HepG2 (cell line): ENCODE results near the gene DNAL4. TPM values are rescaled to one million over a fixed set of nuclear protein-coding genes. Genes with fewer than 3 reads are reported as not detected.

Experiments
- ATAC-seq: fragments of 200-7000 bp; cut with Tn5 transposase; 3 replicates; pipeline ENCODE4 v1.9.1; 2020; ENCODE audit warnings: mild to moderate bottlenecking, moderate library complexity
- BruUV-seq: library from RNA; stranded (reverse); fragments of 400-500 nt; replicated peaks from 2 replicates; lab custom pipeline; 2021; lab: Mats Ljungman, UMichigan
- CTCF ChIA-PET: fragments of 300-600 bp; formaldehyde crosslinking; extraction: SDS; loops from one replicate; lab custom pipeline; 2021; ENCODE audit warnings: low total read pairs, inconsistent platforms, low intra/inter-chr PET ratio; lab: Yijun Ruan, JAX
- POLR2A ChIA-PET: fragments of 350-600 bp; sonication (Branson Sonifier 250); formaldehyde crosslinking; loops from one replicate; lab custom pipeline; 2020; ENCODE audit warnings: antibody characterized with exemption, inconsistent platforms; lab: Yijun Ruan, JAX
- DNase-seq: peaks from one replicate; pipeline ENCODE4 v3.0.0-alpha.2; 2015; ENCODE audit warnings: low spot score
- FAIRE-seq: peaks from 3 replicates; lab custom pipeline; 2011; peaks lifted over from hg19 to GRCh38; lab: Jason Lieb, UNC
- H2AFZ ChIP-seq: one replicate; pipeline ENCODE4 v1.6.1; 2011; ENCODE audit warnings: low read length, inconsistent platforms
- H3K27ac ChIP-seq: fragments of 300-600 bp; 3 replicates; pipeline ENCODE4 v1.8.0; 2011; ENCODE audit warnings: mixed run types, mild to moderate bottlenecking, mixed read lengths, low read length, inconsistent platforms; ENCODE audit not compliant: insufficient read depth; ENCODE audit errors: extremely low read length
- H3K27me3 ChIP-seq, 2 experiments: fragments of 200-600 bp in 1 of 2; 2 replicates in 1 of 2; 3 replicates in 1 of 2; pipeline versions ENCODE4 v1.6.0 to v1.8.0; 2011; ENCODE audit warnings: low read length in 2 of 2, mild to moderate bottlenecking in 2 of 2, moderate library complexity in 2 of 2, inconsistent platforms in 1 of 2; ENCODE audit not compliant: insufficient read depth in 2 of 2, control insufficient read depth in 1 of 2
- H3K36me3 ChIP-seq, 2 experiments: fragments of 200-600 bp in 1 of 2; replicated peaks in 1 of 2; 2 replicates in 1 of 2; 3 replicates in 1 of 2; pipeline versions ENCODE4 v1.5.1 to v1.8.0; 2011; ENCODE audit warnings: low read length in 2 of 2, inconsistent platforms in 1 of 2; ENCODE audit not compliant: insufficient read depth in 2 of 2, control insufficient read depth in 1 of 2
- H3K4me1 ChIP-seq: 2 replicates; pipeline ENCODE4 v1.5.1; 2012; ENCODE audit warnings: low read length, inconsistent platforms; ENCODE audit not compliant: insufficient read depth
- H3K4me2 ChIP-seq: 2 replicates; pipeline ENCODE4 v1.6.0; 2011; ENCODE audit warnings: low read depth, low read length, inconsistent platforms
- H3K4me3 ChIP-seq, 3 experiments: fragments of 200-600 bp in 1 of 3; sonication (generic), shearing (Covaris generic) in 1 of 3; replicated peaks in 1 of 3; 2 replicates each; pipeline ENCODE4 v1.5.1; 2011 to 2016; ENCODE audit warnings: low read length in 3 of 3, inconsistent platforms in 2 of 3, low read depth in 2 of 3, mild to moderate bottlenecking in 2 of 3, control low read depth in 1 of 3, mixed read lengths in 1 of 3; ENCODE audit not compliant: insufficient read depth in 1 of 3
- H3K79me2 ChIP-seq: one replicate; pipeline ENCODE4 v1.6.1; 2011; ENCODE audit warnings: low read length, inconsistent platforms; ENCODE audit not compliant: insufficient read depth
- H3K9ac ChIP-seq: 2 replicates; pipeline ENCODE4 v1.6.0; 2011; ENCODE audit warnings: mild to moderate bottlenecking, low read depth, low read length, inconsistent platforms; ENCODE audit not compliant: insufficient read depth
- H3K9me3 ChIP-seq: 2 replicates; pipeline ENCODE4 v1.5.1; 2012; ENCODE audit warnings: mild to moderate bottlenecking, low read length
- H4K20me1 ChIP-seq: 2 replicates; pipeline ENCODE4 v1.6.0; 2011; ENCODE audit warnings: inconsistent platforms, mild to moderate bottlenecking, low read length, moderate library complexity; ENCODE audit not compliant: insufficient read depth
- HNRNPLL ChIP-seq: fragments of 200-400 bp; formaldehyde crosslinking; IDR thresholded peaks from 2 replicates; pipeline ENCODE4 v1.6.1; 2017; ENCODE audit warnings: mild to moderate bottlenecking, low read depth, low read length; ENCODE audit not compliant: poor library complexity, severe bottlenecking
- IRX3 ChIP-seq: sonication (generic); formaldehyde crosslinking; IDR thresholded peaks from 2 replicates; pipeline ENCODE4 v1.8.1; 2023; ENCODE audit warnings: mild to moderate bottlenecking, low read depth, missing genetic modification reagents, borderline replicate concordance
- KLF12 ChIP-seq: sonication (generic); formaldehyde crosslinking; IDR thresholded peaks from 2 replicates; pipeline ENCODE4 v1.4.0; 2020; ENCODE audit warnings: missing genetic modification reagents, borderline replicate concordance
- MEIS2 ChIP-seq: sonication (generic); formaldehyde crosslinking; IDR thresholded peaks from 2 replicates; pipeline ENCODE4 v1.9.0; 2021; ENCODE audit warnings: mild to moderate bottlenecking, missing genetic modification reagents
- ZNF34 ChIP-seq: sonication (generic); formaldehyde crosslinking; IDR thresholded peaks from 2 replicates; pipeline ENCODE4 v1.4.0; 2020; ENCODE audit warnings: mild to moderate bottlenecking, missing genetic modification reagents, borderline replicate concordance
- ZNF841 ChIP-seq: sonication (generic); formaldehyde crosslinking; IDR thresholded peaks from 2 replicates; pipeline ENCODE4 v1.8.1; 2023; ENCODE audit warnings: missing genetic modification reagents, borderline replicate concordance
- WGBS: methylation state at CpG from one replicate; pipeline ENCODE4 v1.1.6; 2017; ENCODE audit warnings: low lambda C conversion rate; 5-methylcytosine and 5-hydroxymethylcytosine counted together
- in situ Hi-C: cut with HindIII; loops from 2 replicates; pipeline ENCODE4 v1.10.0; 2017; ENCODE audit warnings: low pct_unique_long_range_greater_than_20kb; ENCODE audit not compliant: extremely low pct_ligation_motif_present
- intact Hi-C: fragments of 100-400 bp; cut with micrococcal nuclease; formaldehyde crosslinking; loops from one replicate; pipeline ENCODE4 v1.10.0; 2022; ENCODE audit not compliant: unreplicated experiment
- polyA plus RNA-seq, 8 experiments: library from polyadenylated mRNA; depleted of rRNA in 3 of 8; stranded (reverse) in 7 of 8; unstranded in 1 of 8; fragments of >200 nt; fragmentation: Illumina TruSeq in 4 of 8; extraction: Trizol in 4 of 8; gene quantifications; 2 replicates each; pipeline versions ENCODE4 v1.2.1 to v1.2.3, GENCODE V29; 2011 to 2016; ENCODE audit warnings: low read depth in 4 of 8, missing spikeins in 1 of 8, mixed read lengths in 1 of 8; ENCODE audit not compliant: insufficient read depth in 1 of 8
- total RNA-seq, 5 experiments: library from RNA; depleted of rRNA; stranded (reverse); fragments of >200 nt; fragmentation: Illumina TruSeq; extraction: Trizol; gene quantifications; 2 replicates each; pipeline ENCODE4 v1.2.3, GENCODE V29; 2016; ENCODE audit warnings: low read depth in 1 of 5
- TF ChIP-seq, protein P1 (sequence below): sonication (generic); formaldehyde crosslinking; IDR thresholded peaks from 2 replicates; pipeline ENCODE4 v1.8.0; 2022; ENCODE audit warnings: mild to moderate bottlenecking, missing genetic modification reagents, borderline replicate concordance
- TF ChIP-seq, protein P2 (sequence below): sonication (generic); formaldehyde crosslinking; IDR thresholded peaks from 2 replicates; pipeline ENCODE4 v1.4.0; 2020; ENCODE audit warnings: missing genetic modification reagents, mild to moderate bottlenecking, borderline replicate concordance
- TF ChIP-seq, protein P3 (sequence below): sonication (generic); formaldehyde crosslinking; IDR thresholded peaks from 2 replicates; pipeline ENCODE4 v1.4.0; 2020; ENCODE audit warnings: missing genetic modification reagents, borderline replicate concordance
- TF ChIP-seq, protein P4 (sequence below): sonication (generic); formaldehyde crosslinking; IDR thresholded peaks from 2 replicates; pipeline ENCODE4 v1.5.0; 2020; ENCODE audit warnings: mild to moderate bottlenecking, missing genetic modification reagents, borderline replicate concordance
- TF ChIP-seq, protein P5 (sequence below): IDR thresholded peaks from 2 replicates; pipeline ENCODE4 v1.6.1; 2012; ENCODE audit warnings: low read length, improper control_type of control experiment

The DNAL4 gene
- total and polyA plus RNA-seq, 2 of the 13 experiments (the other 11 are each of a cell fraction or from before 2014, with no cell fraction given) = 8.0 to 10.7 TPM

DNA sequence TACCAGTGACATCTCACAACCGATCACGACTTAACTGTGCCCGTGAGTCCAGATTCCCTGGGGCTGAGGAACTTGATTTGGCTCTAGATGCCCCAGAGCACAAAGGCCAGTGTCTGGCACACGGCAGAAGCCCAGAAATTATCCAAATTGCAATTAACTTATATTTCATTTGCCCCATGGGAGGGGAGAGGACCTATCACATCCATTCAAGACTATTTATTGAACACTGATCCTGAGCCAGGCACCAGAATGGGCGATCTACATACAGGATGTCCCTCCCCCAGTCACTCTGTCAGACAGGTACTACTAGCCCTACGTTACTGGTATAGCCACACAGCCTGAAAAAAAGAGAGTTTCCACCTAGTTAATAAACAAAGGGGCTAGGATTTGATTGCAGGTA is 5.1 kb downstream of the DNAL4 start (continued):
- TF ChIP-seq, protein P1, sequence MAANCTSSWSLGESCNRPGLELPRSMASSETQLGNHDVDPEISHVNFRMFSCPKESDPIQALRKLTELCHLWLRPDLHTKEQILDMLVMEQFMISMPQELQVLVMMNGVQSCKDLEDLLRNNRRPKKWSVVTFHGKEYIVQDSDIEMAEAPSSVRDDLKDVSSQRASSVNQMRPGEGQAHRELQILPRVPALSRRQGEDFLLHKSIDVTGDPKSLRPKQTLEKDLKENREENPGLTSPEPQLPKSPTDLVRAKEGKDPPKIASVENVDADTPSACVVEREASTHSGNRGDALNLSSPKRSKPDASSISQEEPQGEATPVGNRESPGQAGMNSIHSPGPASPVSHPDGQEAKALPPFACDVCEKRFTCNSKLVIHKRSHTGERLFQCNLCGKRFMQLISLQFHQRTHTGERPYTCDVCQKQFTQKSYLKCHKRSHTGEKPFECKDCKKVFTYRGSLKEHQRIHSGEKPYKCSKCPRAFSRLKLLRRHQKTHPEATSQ (CRISPR knock-in tag) = no peak
- TF ChIP-seq ZNF34 (CRISPR knock-in tag) = no peak
- TF ChIP-seq, protein P2, sequence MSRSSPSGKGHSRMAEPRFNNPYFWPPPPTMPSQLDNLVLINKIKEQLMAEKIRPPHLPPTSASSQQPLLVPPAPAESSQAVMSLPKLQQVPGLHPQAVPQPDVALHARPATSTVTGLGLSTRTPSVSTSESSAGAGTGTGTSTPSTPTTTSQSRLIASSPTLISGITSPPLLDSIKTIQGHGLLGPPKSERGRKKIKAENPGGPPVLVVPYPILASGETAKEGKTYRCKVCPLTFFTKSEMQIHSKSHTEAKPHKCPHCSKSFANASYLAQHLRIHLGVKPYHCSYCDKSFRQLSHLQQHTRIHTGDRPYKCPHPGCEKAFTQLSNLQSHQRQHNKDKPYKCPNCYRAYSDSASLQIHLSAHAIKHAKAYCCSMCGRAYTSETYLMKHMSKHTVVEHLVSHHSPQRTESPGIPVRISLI (CRISPR knock-in tag) = no peak
- TF ChIP-seq, protein P3, sequence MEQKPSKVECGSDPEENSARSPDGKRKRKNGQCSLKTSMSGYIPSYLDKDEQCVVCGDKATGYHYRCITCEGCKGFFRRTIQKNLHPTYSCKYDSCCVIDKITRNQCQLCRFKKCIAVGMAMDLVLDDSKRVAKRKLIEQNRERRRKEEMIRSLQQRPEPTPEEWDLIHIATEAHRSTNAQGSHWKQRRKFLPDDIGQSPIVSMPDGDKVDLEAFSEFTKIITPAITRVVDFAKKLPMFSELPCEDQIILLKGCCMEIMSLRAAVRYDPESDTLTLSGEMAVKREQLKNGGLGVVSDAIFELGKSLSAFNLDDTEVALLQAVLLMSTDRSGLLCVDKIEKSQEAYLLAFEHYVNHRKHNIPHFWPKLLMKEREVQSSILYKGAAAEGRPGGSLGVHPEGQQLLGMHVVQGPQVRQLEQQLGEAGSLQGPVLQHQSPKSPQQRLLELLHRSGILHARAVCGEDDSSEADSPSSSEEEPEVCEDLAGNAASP = no peak

DNA sequence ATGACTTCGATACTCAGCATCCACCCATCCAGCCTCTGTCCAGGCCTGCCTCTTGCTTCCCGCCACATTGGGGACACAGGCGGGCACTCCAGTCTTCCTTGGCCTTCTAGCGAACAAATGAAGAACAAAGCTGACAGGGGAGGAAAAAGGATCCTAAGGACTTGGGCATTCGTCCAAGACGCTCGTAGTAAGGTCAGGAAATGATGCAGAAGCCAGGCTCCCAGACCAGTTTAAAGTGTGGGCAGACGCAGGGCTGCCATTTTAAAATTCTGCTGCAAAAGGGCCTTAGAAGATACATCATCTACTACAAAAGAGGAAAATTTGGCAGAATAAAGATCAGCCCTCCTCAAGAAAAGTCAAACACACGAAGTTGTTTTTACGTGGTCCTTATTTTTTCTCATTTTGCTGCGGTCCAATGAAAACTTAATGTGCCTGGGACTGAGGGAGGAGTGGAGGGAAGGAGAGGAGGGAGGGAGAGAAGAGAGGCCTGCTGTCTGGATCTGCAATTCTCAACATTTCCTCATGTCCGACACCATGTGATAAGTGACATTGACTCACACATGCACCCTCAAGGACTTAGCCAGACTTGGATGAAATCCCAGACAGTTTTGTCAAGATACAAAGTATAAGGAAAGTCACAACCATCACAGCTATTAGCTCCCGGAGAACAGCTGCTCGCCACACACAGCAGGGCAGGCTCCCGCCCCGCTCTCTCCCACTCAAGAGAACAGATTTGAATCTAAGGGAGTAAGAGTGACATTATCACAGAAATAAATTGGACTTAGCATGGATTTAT is 5.7 kb downstream of the DNAL4 start:
- Histone ChIP-seq H3K9me3 (no peaks in the 10 kb centered on the region), H4K20me1 (no peaks in the 10 kb centered on the region), H3K4me2 (no peak overlapping the region), H3K4me1 (peaks cover 7% of the 10 kb centered on the region), H3K79me2 (no peaks in the 10 kb centered on the region), H2AFZ (no peak overlapping the region), H3K9ac (no peak overlapping the region), H3K27ac (no peak overlapping the region), H3K36me3 (no peaks in the 10 kb centered on the region), H3K4me3 (no peak overlapping the region), H3K27me3 (no peaks in the 10 kb centered on the region)
- in situ Hi-C loops (no loop called here), intact Hi-C loops (no loop called here)
- CTCF ChIA-PET = no interaction called here
- ATAC-seq (no peak), FAIRE-seq (no peak), DNase-seq (no peak)
- 85% methylated on average over 16 of the region's 16 CpGs for WGBS
- no TSS peak for BruUV-seq
- POLR2A ChIA-PET = no interaction called here
- TF ChIP-seq, protein P4, sequence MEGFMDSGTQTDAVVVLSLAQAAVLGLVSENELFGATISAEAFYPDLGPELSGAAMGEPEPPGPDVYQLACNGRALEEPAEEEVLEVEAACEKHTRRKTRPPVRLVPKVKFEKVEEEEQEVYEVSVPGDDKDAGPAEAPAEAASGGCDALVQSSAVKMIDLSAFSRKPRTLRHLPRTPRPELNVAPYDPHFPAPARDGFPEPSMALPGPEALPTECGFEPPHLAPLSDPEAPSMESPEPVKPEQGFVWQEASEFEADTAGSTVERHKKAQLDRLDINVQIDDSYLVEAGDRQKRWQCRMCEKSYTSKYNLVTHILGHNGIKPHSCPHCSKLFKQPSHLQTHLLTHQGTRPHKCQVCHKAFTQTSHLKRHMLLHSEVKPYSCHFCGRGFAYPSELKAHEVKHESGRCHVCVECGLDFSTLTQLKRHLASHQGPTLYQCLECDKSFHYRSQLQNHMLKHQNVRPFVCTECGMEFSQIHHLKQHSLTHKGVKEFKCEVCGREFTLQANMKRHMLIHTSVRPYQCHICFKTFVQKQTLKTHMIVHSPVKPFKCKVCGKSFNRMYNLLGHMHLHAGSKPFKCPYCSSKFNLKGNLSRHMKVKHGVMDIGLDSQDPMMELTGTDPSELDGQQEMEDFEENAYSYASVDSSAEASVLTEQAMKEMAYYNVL (CRISPR knock-in tag) = no peak
- TF ChIP-seq MEIS2 (CRISPR knock-in tag) (no peak), HNRNPLL (no peak), KLF12 (CRISPR knock-in tag) (no peak), ZNF841 (no peak), IRX3 (CRISPR knock-in tag) (no peak)
- TF ChIP-seq, protein P5, sequence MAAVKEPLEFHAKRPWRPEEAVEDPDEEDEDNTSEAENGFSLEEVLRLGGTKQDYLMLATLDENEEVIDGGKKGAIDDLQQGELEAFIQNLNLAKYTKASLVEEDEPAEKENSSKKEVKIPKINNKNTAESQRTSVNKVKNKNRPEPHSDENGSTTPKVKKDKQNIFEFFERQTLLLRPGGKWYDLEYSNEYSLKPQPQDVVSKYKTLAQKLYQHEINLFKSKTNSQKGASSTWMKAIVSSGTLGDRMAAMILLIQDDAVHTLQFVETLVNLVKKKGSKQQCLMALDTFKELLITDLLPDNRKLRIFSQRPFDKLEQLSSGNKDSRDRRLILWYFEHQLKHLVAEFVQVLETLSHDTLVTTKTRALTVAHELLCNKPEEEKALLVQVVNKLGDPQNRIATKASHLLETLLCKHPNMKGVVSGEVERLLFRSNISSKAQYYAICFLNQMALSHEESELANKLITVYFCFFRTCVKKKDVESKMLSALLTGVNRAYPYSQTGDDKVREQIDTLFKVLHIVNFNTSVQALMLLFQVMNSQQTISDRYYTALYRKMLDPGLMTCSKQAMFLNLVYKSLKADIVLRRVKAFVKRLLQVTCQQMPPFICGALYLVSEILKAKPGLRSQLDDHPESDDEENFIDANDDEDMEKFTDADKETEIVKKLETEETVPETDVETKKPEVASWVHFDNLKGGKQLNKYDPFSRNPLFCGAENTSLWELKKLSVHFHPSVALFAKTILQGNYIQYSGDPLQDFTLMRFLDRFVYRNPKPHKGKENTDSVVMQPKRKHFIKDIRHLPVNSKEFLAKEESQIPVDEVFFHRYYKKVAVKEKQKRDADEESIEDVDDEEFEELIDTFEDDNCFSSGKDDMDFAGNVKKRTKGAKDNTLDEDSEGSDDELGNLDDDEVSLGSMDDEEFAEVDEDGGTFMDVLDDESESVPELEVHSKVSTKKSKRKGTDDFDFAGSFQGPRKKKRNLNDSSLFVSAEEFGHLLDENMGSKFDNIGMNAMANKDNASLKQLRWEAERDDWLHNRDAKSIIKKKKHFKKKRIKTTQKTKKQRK = no peak
